ENCODE measurements around the gene ERMARD.

DNA sequence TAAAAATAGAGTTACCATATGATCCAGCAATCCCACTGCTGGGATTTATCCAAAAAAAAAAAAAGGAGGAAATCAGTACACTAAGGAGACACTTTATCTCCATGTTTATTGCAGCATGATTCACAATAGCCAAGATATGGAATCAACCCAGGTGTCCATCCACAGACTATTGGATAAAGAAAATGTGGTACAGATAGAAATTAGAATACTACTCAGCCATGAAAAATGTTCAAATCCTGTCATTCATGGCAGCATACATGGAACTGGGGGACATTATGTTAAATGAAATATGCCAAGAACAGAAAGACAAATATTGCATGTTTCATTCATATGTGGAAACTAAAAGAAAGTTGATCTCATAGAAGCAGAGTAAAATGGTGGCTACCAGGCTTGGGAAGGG, 75.3 kb downstream of the ERMARD start:
- TF ChIP-seq, protein P1, sequence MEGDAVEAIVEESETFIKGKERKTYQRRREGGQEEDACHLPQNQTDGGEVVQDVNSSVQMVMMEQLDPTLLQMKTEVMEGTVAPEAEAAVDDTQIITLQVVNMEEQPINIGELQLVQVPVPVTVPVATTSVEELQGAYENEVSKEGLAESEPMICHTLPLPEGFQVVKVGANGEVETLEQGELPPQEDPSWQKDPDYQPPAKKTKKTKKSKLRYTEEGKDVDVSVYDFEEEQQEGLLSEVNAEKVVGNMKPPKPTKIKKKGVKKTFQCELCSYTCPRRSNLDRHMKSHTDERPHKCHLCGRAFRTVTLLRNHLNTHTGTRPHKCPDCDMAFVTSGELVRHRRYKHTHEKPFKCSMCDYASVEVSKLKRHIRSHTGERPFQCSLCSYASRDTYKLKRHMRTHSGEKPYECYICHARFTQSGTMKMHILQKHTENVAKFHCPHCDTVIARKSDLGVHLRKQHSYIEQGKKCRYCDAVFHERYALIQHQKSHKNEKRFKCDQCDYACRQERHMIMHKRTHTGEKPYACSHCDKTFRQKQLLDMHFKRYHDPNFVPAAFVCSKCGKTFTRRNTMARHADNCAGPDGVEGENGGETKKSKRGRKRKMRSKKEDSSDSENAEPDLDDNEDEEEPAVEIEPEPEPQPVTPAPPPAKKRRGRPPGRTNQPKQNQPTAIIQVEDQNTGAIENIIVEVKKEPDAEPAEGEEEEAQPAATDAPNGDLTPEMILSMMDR (conservative IDR thresholded peaks at IDR 0.05; ENCODE audit: low read depth, low read length) = no peak
- TF ChIP-seq EZH2 (IDR thresholded peaks at IDR 0.05; ENCODE audit: borderline replicate concordance, low read depth, low read length, poor library complexity, severe bottlenecking) = no peak
